Measurements from ENCODE around the gene XCR1.

DNA sequence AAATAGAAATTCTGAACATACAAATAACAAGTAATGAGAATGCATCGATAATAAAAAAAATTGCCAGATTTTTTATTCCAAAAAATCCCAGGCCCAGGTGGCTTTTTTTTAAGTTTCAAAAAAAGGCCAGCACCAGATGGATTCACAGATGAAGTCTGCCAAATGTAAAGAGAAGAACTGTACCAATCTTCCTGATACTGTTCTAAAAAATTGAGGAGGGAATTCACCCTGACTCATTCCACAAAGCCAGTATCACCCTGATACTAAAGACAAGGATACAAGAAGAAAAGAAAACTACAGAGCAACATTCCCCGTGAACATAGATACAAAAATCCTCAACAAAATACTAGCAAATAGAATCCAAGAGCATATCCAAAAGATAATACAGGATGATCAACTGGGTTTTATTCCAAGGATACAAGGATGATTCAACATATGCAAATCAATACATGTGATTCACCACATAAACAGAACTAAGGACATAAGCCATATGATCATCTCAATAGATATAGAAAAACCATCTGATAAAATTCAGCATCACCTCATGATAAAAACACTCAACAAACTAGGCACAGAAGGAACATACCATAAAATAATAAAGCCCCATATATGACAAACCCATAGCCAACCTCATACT, 44.1 kb upstream of the XCR1 start:
- TF ChIP-seq, protein P1, sequence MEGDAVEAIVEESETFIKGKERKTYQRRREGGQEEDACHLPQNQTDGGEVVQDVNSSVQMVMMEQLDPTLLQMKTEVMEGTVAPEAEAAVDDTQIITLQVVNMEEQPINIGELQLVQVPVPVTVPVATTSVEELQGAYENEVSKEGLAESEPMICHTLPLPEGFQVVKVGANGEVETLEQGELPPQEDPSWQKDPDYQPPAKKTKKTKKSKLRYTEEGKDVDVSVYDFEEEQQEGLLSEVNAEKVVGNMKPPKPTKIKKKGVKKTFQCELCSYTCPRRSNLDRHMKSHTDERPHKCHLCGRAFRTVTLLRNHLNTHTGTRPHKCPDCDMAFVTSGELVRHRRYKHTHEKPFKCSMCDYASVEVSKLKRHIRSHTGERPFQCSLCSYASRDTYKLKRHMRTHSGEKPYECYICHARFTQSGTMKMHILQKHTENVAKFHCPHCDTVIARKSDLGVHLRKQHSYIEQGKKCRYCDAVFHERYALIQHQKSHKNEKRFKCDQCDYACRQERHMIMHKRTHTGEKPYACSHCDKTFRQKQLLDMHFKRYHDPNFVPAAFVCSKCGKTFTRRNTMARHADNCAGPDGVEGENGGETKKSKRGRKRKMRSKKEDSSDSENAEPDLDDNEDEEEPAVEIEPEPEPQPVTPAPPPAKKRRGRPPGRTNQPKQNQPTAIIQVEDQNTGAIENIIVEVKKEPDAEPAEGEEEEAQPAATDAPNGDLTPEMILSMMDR (IDR thresholded peaks at IDR 0.05), result no peak
- no peak for TF ChIP-seq POLR2A (IDR thresholded peaks at IDR 0.05)
